Measurements from ENCODE around the gene TBC1D20. TPM values are rescaled to one million over a fixed set of nuclear protein-coding genes. Genes with fewer than 3 reads are reported as not detected.
A peak's percentile ranks its signal among the peaks of the same experiment; 100 is the strongest.
"Not testable (repeated sequence)": the region's sequence is repeated elsewhere in the genome, so short reads cannot be mapped to it uniquely, and the experiment has no call there.

The TBC1D20 gene
- 19.5 and 20.1 TPM in 2 replicates for total RNA-seq (2014; rRNA removed; shearing (Covaris generic))

- H3K27ac ChIP-seq: peak within 1 kb of the TSS; percentile 50
- peaks cover 3% of the 10 kb centered on the region; the same call in 1 of the 2 replicates for H3K27me3 ChIP-seq (replicated peaks)
- peaks cover 6% of the 10 kb centered on the region for H3K36me3 ChIP-seq
- DNase-seq (ENCODE audit: low read depth in 1 of 2, low spot score in 2 of 2): peak; percentile 70 to 81
- no peaks in the 10 kb centered on the region for H3K9me3 ChIP-seq (replicated peaks)
- H3K4me1 ChIP-seq (replicated peaks): peaks cover 12% of the 10 kb centered on the region
- peak within 1 kb of the TSS; percentile 97 for H3K4me3 ChIP-seq
Observed at GRCh38 chr20:462199-462991, at the start of gene TBC1D20. Gene TBC1D20, minus strand, starts transcription at chr20:462533. Its CDS starts 128 bp downstream, at chr20:462405.

- not testable (repeated sequence) for DNase-seq (ENCODE audit: low read depth in 1 of 2, low spot score in 2 of 2); H3K4me3 ChIP-seq; H3K27ac ChIP-seq; H3K4me1 ChIP-seq (replicated peaks); H3K9me3 ChIP-seq (replicated peaks); H3K27me3 ChIP-seq (replicated peaks)
- peaks cover 35% of the 10 kb centered on the region for H3K36me3 ChIP-seq
Observed at GRCh38 chr20:510328-511057, 48.2 kb upstream of the TBC1D20 start.

GRCh38 chr20:508364-508787, 46.0 kb upstream of the TBC1D20 start:
- not testable (repeated sequence) for H3K4me3 ChIP-seq; H3K27me3 ChIP-seq (replicated peaks); H3K4me1 ChIP-seq (replicated peaks); H3K9me3 ChIP-seq (replicated peaks)
- DNase-seq (ENCODE audit: low read depth in 1 of 2, low spot score in 2 of 2): peak in 1 of 2 experiments; percentile 13
- Histone ChIP-seq H3K27ac (peak overlapping the region; percentile 41), H3K36me3 (peaks cover 50% of the 10 kb centered on the region)

- H3K4me3 ChIP-seq: no peak overlapping the region
- H3K36me3 ChIP-seq: peaks cover 55% of the 10 kb centered on the region
- DNase-seq (ENCODE audit: low read depth in 1 of 2, low spot score in 2 of 2): peak in 1 of 2 experiments; percentile 23
- H3K9me3 ChIP-seq (replicated peaks): no peaks in the 10 kb centered on the region
- no peaks in the 10 kb centered on the region for H3K27me3 ChIP-seq (replicated peaks)
- H3K4me1 ChIP-seq (replicated peaks): peaks cover 8% of the 10 kb centered on the region
- H3K27ac ChIP-seq: peak overlapping the region; percentile 41
Observed at GRCh38 chr20:507761-508332, 45.5 kb upstream of the TBC1D20 start.

- no peak for DNase-seq (ENCODE audit: low read depth in 1 of 2, low spot score in 2 of 2)
- peak overlapping the region; percentile 28; the same call in 1 of the 2 replicates for H3K27ac ChIP-seq
- H3K9me3 ChIP-seq (replicated peaks): no peaks in the 10 kb centered on the region
- peaks cover 62% of the 10 kb centered on the region for H3K36me3 ChIP-seq
- no peak overlapping the region for H3K4me3 ChIP-seq
- H3K4me1 ChIP-seq (replicated peaks): peaks cover 8% of the 10 kb centered on the region
- no peaks in the 10 kb centered on the region for H3K27me3 ChIP-seq (replicated peaks)
Observed at GRCh38 chr20:507006-507758, 44.8 kb upstream of the TBC1D20 start.

GRCh38 chr20:504632-505075, 42.3 kb upstream of the TBC1D20 start:
- H3K4me1 ChIP-seq (replicated peaks): peaks cover 8% of the 10 kb centered on the region
- H3K27ac ChIP-seq: no peak overlapping the region
- no peak overlapping the region for H3K4me3 ChIP-seq
- peaks cover 83% of the 10 kb centered on the region for H3K36me3 ChIP-seq
- no peaks in the 10 kb centered on the region for H3K27me3 ChIP-seq (replicated peaks)
- no peaks in the 10 kb centered on the region for H3K9me3 ChIP-seq (replicated peaks)
- DNase-seq (ENCODE audit: low read depth in 1 of 2, low spot score in 2 of 2): no peak

- Histone ChIP-seq H3K27ac (no peak overlapping the region), H3K36me3 (peaks cover 89% of the 10 kb centered on the region), H3K4me1 (replicated peaks) (peaks cover 7% of the 10 kb centered on the region), H3K4me3 (no peak overlapping the region), H3K9me3 (replicated peaks) (no peaks in the 10 kb centered on the region), H3K27me3 (replicated peaks) (no peaks in the 10 kb centered on the region)
- DNase-seq (ENCODE audit: low read depth in 1 of 2, low spot score in 2 of 2): no peak
Observed at GRCh38 chr20:503048-503737, 40.9 kb upstream of the TBC1D20 start.

GRCh38 chr20:497979-498378, 35.6 kb upstream of the TBC1D20 start:
- no peaks in the 10 kb centered on the region for H3K9me3 ChIP-seq (replicated peaks)
- DNase-seq (ENCODE audit: low read depth in 1 of 2, low spot score in 2 of 2): no peak
- peaks cover 87% of the 10 kb centered on the region for H3K36me3 ChIP-seq
- H3K4me3 ChIP-seq: no peak overlapping the region
- H3K27ac ChIP-seq: no peak overlapping the region
- no peaks in the 10 kb centered on the region for H3K27me3 ChIP-seq (replicated peaks)
- H3K4me1 ChIP-seq (replicated peaks): no peaks in the 10 kb centered on the region

GRCh38 chr20:496126-496696, 33.9 kb upstream of the TBC1D20 start:
- no peak for DNase-seq (ENCODE audit: low read depth in 1 of 2, low spot score in 2 of 2)
- peaks cover 87% of the 10 kb centered on the region for H3K36me3 ChIP-seq
- H3K4me3 ChIP-seq: no peak overlapping the region
- no peak overlapping the region for H3K27ac ChIP-seq
- no peaks in the 10 kb centered on the region for H3K9me3 ChIP-seq (replicated peaks)
- H3K4me1 ChIP-seq (replicated peaks): no peaks in the 10 kb centered on the region
- H3K27me3 ChIP-seq (replicated peaks): no peaks in the 10 kb centered on the region

GRCh38 chr20:492159-492558, 29.8 kb upstream of the TBC1D20 start:
- no peak overlapping the region for H3K27ac ChIP-seq
- no peaks in the 10 kb centered on the region for H3K4me1 ChIP-seq (replicated peaks)
- H3K9me3 ChIP-seq (replicated peaks): no peaks in the 10 kb centered on the region
- H3K36me3 ChIP-seq: peaks cover 79% of the 10 kb centered on the region
- H3K27me3 ChIP-seq (replicated peaks): no peaks in the 10 kb centered on the region
- H3K4me3 ChIP-seq: no peak overlapping the region
- no peak for DNase-seq (ENCODE audit: low read depth in 1 of 2, low spot score in 2 of 2)

- Histone ChIP-seq H3K9me3 (replicated peaks) (no peaks in the 10 kb centered on the region), H3K4me1 (replicated peaks) (no peaks in the 10 kb centered on the region), H3K27ac (no peak overlapping the region), H3K4me3 (no peak overlapping the region), H3K36me3 (peaks cover 86% of the 10 kb centered on the region), H3K27me3 (replicated peaks) (no peaks in the 10 kb centered on the region)
- no peak for DNase-seq (ENCODE audit: low read depth in 1 of 2, low spot score in 2 of 2)
Observed at GRCh38 chr20:487655-488054, 25.3 kb upstream of the TBC1D20 start.

GRCh38 chr20:483815-484644, 21.7 kb upstream of the TBC1D20 start:
- no peaks in the 10 kb centered on the region for H3K4me1 ChIP-seq (replicated peaks)
- H3K27me3 ChIP-seq (replicated peaks): no peaks in the 10 kb centered on the region
- H3K9me3 ChIP-seq (replicated peaks): no peaks in the 10 kb centered on the region
- no peak overlapping the region for H3K4me3 ChIP-seq
- no peak overlapping the region for H3K27ac ChIP-seq
- peaks cover 76% of the 10 kb centered on the region for H3K36me3 ChIP-seq
- DNase-seq (ENCODE audit: low read depth in 1 of 2, low spot score in 2 of 2): no peak
